HepG2 (cell line): ENCODE results near the gene HORMAD2. TPM values are rescaled to one million over a fixed set of nuclear protein-coding genes. Genes with fewer than 3 reads are reported as not detected.

Experiments used
- ATF7 ChIP-seq, 2 experiments: fragments of 450-650 bp in 1 of 2; sonication (generic) in 1 of 2; formaldehyde crosslinking in 1 of 2; IDR thresholded peaks; 2 replicates each; pipeline versions ENCODE4 v1.4.0 to v1.6.1; 2016 to 2020; ENCODE audit warnings: antibody characterized with exemption in 1 of 2, mild to moderate bottlenecking in 1 of 2, missing genetic modification reagents in 1 of 2
- HNF4A ChIP-seq: sonication (generic); formaldehyde crosslinking; IDR thresholded peaks from 2 replicates; pipeline ENCODE4 v1.4.0; 2020; ENCODE audit warnings: missing genetic modification reagents
- HNRNPH1 ChIP-seq: fragments of 200-400 bp; formaldehyde crosslinking; optimal IDR thresholded peaks from 2 replicates; pipeline ENCODE3; 2017; ENCODE audit warnings: mild to moderate bottlenecking, low read depth, low read length
- PITX1 ChIP-seq: sonication (generic); formaldehyde crosslinking; IDR thresholded peaks from 2 replicates; pipeline ENCODE4 v1.5.1; 2020; ENCODE audit warnings: mild to moderate bottlenecking, missing genetic modification reagents
- SOX13 ChIP-seq, 3 experiments: fragments of 450-650 bp in 1 of 3; sonication (generic) in 1 of 3; formaldehyde crosslinking in 1 of 3; IDR thresholded peaks in 2 of 3; conservative IDR thresholded peaks in 1 of 3; 2 replicates each; pipeline versions ENCODE4 v1.5.0 to v1.6.1; 2016 to 2020; ENCODE audit warnings: antibody characterized with exemption in 1 of 3, mild to moderate bottlenecking in 1 of 3, missing compliant biosample characterization in 1 of 3, missing genetic modification reagents in 1 of 3, moderate library complexity in 1 of 3
- ZFAT ChIP-seq: sonication (generic); formaldehyde crosslinking; conservative IDR thresholded peaks from 2 replicates; pipeline ENCODE4 v1.8.1; 2023; ENCODE audit warnings: missing genetic modification reagents, inconsistent platforms
- ZSCAN29 ChIP-seq: sonication (generic); formaldehyde crosslinking; conservative IDR thresholded peaks from 2 replicates; pipeline ENCODE4 v1.4.0; 2020; ENCODE audit warnings: mild to moderate bottlenecking, missing genetic modification reagents
- polyA plus RNA-seq, 8 experiments: library from polyadenylated mRNA; depleted of rRNA in 3 of 8; stranded (reverse) in 7 of 8; unstranded in 1 of 8; fragments of >200 nt; fragmentation: Illumina TruSeq in 4 of 8; extraction: Trizol in 4 of 8; gene quantifications; 2 replicates each; pipeline versions ENCODE4 v1.2.1 to v1.2.3, GENCODE V29; 2011 to 2016; ENCODE audit warnings: low read depth in 4 of 8, missing spikeins in 1 of 8, mixed read lengths in 1 of 8; ENCODE audit not compliant: insufficient read depth in 1 of 8
- total RNA-seq, 5 experiments: library from RNA; depleted of rRNA; stranded (reverse); fragments of >200 nt; fragmentation: Illumina TruSeq; extraction: Trizol; gene quantifications; 2 replicates each; pipeline ENCODE4 v1.2.3, GENCODE V29; 2016; ENCODE audit warnings: low read depth in 1 of 5
- TF ChIP-seq, protein P1 (sequence below), 2 experiments: sonication (generic) in 1 of 2; formaldehyde crosslinking in 1 of 2; IDR thresholded peaks; 2 replicates each; pipeline versions ENCODE4 v1.6.1 to v1.9.0; 2014 to 2022; ENCODE audit warnings: antibody characterized with exemption in 1 of 2, borderline replicate concordance in 1 of 2, inconsistent platforms in 1 of 2, low read depth in 1 of 2, missing genetic modification reagents in 1 of 2
- TF ChIP-seq, protein P2 (sequence below): sonication (generic); formaldehyde crosslinking; IDR thresholded peaks from 2 replicates; pipeline ENCODE4 v1.5.1; 2020; ENCODE audit warnings: missing genetic modification reagents, mild to moderate bottlenecking, borderline replicate concordance
- TF ChIP-seq, protein P3 (sequence below): sonication (generic); formaldehyde crosslinking; IDR thresholded peaks from 2 replicates; pipeline ENCODE4 v1.5.1; 2020; ENCODE audit warnings: mild to moderate bottlenecking, moderate library complexity, missing genetic modification reagents
- TF ChIP-seq, protein P4 (sequence below): sonication (generic); formaldehyde crosslinking; IDR thresholded peaks from 2 replicates; pipeline ENCODE4 v1.4.0; 2020; ENCODE audit warnings: missing genetic modification reagents
- TF ChIP-seq, protein P5 (sequence below): sonication (generic); formaldehyde crosslinking; IDR thresholded peaks from 2 replicates; pipeline ENCODE4 v1.8.0; 2022; ENCODE audit warnings: missing genetic modification reagents, mild to moderate bottlenecking, moderate library complexity, borderline replicate concordance

HORMAD2 gene
- total and polyA plus RNA-seq, 2 of the 13 experiments (the other 11 are each of a cell fraction or from before 2014, with no cell fraction given), result not detected

DNA sequence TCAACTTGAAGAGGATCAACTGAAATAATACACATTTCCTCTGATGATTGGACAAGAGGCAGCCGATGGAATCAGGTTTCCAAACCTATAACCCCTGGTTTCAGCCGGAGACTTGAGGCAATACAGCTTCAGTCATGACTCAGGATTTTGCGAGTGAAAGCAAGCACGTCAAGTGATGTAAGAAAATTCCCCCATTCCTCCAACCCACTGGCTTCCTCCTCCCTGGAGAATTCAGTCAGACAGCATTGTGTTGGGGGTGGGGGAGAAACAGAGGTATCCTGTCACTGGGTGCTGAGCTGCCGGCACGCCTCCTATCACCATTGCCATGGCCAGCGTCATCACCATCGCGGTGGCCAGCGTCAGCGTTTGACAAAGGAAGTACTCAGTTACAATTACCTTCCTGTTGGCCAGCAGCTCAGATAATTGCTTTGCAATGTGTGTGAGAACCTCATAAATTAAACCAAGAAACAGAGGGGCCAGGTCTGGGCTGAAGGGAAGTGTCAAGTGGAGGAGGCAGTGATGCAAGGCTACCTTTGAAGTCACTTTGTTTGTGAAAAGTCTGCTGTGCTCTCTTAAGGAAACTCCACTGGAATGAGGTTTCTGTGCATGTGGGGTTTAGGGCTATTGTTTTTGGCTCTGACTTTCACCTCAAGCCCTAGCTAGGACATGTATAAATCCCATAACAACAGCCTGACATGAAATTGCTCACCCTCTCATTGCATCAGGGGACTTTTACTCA is 116.0 kb downstream of the HORMAD2 start (continued):
- TF ChIP-seq, protein P1, sequence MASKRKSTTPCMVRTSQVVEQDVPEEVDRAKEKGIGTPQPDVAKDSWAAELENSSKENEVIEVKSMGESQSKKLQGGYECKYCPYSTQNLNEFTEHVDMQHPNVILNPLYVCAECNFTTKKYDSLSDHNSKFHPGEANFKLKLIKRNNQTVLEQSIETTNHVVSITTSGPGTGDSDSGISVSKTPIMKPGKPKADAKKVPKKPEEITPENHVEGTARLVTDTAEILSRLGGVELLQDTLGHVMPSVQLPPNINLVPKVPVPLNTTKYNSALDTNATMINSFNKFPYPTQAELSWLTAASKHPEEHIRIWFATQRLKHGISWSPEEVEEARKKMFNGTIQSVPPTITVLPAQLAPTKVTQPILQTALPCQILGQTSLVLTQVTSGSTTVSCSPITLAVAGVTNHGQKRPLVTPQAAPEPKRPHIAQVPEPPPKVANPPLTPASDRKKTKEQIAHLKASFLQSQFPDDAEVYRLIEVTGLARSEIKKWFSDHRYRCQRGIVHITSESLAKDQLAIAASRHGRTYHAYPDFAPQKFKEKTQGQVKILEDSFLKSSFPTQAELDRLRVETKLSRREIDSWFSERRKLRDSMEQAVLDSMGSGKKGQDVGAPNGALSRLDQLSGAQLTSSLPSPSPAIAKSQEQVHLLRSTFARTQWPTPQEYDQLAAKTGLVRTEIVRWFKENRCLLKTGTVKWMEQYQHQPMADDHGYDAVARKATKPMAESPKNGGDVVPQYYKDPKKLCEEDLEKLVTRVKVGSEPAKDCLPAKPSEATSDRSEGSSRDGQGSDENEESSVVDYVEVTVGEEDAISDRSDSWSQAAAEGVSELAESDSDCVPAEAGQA (IDR thresholded peaks at IDR 0.05; ENCODE audit: low read depth), result peak; percentile 80; the same call in 1 of the 2 replicates
- TF ChIP-seq, protein P1 (CRISPR knock-in tag; IDR thresholded peaks at IDR 0.05; ENCODE audit: borderline replicate concordance), result no peak
- TF ChIP-seq, protein P2, sequence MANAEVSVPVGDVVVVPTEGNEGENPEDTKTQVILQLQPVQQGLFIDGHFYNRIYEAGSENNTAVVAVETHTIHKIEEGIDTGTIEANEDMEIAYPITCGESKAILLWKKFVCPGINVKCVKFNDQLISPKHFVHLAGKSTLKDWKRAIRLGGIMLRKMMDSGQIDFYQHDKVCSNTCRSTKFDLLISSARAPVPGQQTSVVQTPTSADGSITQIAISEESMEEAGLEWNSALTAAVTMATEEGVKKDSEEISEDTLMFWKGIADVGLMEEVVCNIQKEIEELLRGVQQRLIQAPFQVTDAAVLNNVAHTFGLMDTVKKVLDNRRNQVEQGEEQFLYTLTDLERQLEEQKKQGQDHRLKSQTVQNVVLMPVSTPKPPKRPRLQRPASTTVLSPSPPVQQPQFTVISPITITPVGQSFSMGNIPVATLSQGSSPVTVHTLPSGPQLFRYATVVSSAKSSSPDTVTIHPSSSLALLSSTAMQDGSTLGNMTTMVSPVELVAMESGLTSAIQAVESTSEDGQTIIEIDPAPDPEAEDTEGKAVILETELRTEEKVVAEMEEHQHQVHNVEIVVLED, result 0 out of 2 replicates have a peak, but pooled peaks have one; percentile 13
- no peak for TF ChIP-seq ZFAT
- TF ChIP-seq HNRNPH1, result no peak
- TF ChIP-seq PITX1 (CRISPR knock-in tag), result peak; percentile 10; the same call in 1 of the 2 replicates
- TF ChIP-seq ATF7 (IDR thresholded peaks at IDR 0.05), result no peak
- TF ChIP-seq ATF7 (CRISPR knock-in tag; IDR thresholded peaks at IDR 0.05), result no peak
- TF ChIP-seq, protein P3, sequence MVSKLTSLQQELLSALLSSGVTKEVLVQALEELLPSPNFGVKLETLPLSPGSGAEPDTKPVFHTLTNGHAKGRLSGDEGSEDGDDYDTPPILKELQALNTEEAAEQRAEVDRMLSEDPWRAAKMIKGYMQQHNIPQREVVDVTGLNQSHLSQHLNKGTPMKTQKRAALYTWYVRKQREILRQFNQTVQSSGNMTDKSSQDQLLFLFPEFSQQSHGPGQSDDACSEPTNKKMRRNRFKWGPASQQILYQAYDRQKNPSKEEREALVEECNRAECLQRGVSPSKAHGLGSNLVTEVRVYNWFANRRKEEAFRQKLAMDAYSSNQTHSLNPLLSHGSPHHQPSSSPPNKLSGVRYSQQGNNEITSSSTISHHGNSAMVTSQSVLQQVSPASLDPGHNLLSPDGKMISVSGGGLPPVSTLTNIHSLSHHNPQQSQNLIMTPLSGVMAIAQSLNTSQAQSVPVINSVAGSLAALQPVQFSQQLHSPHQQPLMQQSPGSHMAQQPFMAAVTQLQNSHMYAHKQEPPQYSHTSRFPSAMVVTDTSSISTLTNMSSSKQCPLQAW, result 0 out of 2 replicates have a peak, but pooled peaks have one; percentile 26
- TF ChIP-seq, protein P4, sequence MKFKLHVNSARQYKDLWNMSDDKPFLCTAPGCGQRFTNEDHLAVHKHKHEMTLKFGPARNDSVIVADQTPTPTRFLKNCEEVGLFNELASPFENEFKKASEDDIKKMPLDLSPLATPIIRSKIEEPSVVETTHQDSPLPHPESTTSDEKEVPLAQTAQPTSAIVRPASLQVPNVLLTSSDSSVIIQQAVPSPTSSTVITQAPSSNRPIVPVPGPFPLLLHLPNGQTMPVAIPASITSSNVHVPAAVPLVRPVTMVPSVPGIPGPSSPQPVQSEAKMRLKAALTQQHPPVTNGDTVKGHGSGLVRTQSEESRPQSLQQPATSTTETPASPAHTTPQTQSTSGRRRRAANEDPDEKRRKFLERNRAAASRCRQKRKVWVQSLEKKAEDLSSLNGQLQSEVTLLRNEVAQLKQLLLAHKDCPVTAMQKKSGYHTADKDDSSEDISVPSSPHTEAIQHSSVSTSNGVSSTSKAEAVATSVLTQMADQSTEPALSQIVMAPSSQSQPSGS (CRISPR knock-in tag), result peak; percentile 42; the same call in 1 of the 2 replicates
- TF ChIP-seq, protein P5, sequence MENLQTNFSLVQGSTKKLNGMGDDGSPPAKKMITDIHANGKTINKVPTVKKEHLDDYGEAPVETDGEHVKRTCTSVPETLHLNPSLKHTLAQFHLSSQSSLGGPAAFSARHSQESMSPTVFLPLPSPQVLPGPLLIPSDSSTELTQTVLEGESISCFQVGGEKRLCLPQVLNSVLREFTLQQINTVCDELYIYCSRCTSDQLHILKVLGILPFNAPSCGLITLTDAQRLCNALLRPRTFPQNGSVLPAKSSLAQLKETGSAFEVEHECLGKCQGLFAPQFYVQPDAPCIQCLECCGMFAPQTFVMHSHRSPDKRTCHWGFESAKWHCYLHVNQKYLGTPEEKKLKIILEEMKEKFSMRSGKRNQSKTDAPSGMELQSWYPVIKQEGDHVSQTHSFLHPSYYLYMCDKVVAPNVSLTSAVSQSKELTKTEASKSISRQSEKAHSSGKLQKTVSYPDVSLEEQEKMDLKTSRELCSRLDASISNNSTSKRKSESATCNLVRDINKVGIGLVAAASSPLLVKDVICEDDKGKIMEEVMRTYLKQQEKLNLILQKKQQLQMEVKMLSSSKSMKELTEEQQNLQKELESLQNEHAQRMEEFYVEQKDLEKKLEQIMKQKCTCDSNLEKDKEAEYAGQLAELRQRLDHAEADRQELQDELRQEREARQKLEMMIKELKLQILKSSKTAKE (CRISPR knock-in tag), result peak; percentile 35; the same call in 1 of the 2 replicates
- 0 out of 2 replicates have a peak, but pooled peaks have one; percentile 9 for TF ChIP-seq SOX13 (IDR thresholded peaks at IDR 0.05)
- no peak for TF ChIP-seq SOX13 (CRISPR knock-in tag; conservative IDR thresholded peaks at IDR 0.05 in 1 of 2, IDR thresholded peaks at IDR 0.05 in 1 of 2)
- TF ChIP-seq ZSCAN29 (CRISPR knock-in tag), result 0 out of 2 replicates have a peak, but pooled peaks have one; percentile 68
- 0 out of 2 replicates have a peak, but pooled peaks have one; percentile 1 for TF ChIP-seq HNF4A (CRISPR knock-in tag)
